Endothelial cell (in vitro differentiated cells): ENCODE results near the gene IFI44. TPM values are rescaled to one million over a fixed set of nuclear protein-coding genes. Genes with fewer than 3 reads are reported as not detected.

Experiments
- DNase-seq: peaks from one replicate; pipeline ENCODE4 v3.0.0; 2021; ENCODE audit warnings: low spot score
- H3K27ac Mint-ChIP-seq: one replicate; pipeline ENCODE4 v1.8.0; 2021; ENCODE audit warnings: mixed read lengths, inconsistent platforms; ENCODE audit not compliant: unreplicated experiment
- H3K27me3 Mint-ChIP-seq: one replicate; pipeline ENCODE4 v1.8.0; 2021; ENCODE audit warnings: mild to moderate bottlenecking, moderate library complexity, mixed read lengths, inconsistent platforms; ENCODE audit not compliant: unreplicated experiment
- H3K36me3 Mint-ChIP-seq: one replicate; pipeline ENCODE4 v1.8.0; 2021; ENCODE audit warnings: mild to moderate bottlenecking, low read depth, mixed read lengths, inconsistent platforms; ENCODE audit not compliant: unreplicated experiment
- H3K4me1 Mint-ChIP-seq: one replicate; pipeline ENCODE4 v1.8.0; 2021; ENCODE audit warnings: mild to moderate bottlenecking, mixed read lengths, inconsistent platforms; ENCODE audit not compliant: unreplicated experiment
- H3K4me3 Mint-ChIP-seq: one replicate; pipeline ENCODE4 v1.8.0; 2021; ENCODE audit warnings: mild to moderate bottlenecking, mixed read lengths, inconsistent platforms; ENCODE audit not compliant: unreplicated experiment
- H3K9me3 Mint-ChIP-seq: one replicate; pipeline ENCODE4 v1.8.0; 2021; ENCODE audit warnings: mixed read lengths, inconsistent platforms; ENCODE audit not compliant: unreplicated experiment
- CTCF ChIP-seq: fragments of 200-600 bp; sonication (generic); IDR thresholded peaks from one replicate; pipeline ENCODE4 v1.5.0; 2021; ENCODE audit warnings: antibody characterized with exemption; ENCODE audit not compliant: unreplicated experiment
- long read RNA-seq: library from polyadenylated mRNA; unstranded; transcript quantifications from one replicate; pipeline ENCODE4 v2.0.0, GENCODE V29; 2020; ENCODE audit not compliant: unreplicated experiment
- total RNA-seq: library from RNA; stranded (reverse); fragmentation: NEBNext Ultra II Directional; extraction: Animal tissue kit (Norgen Biotek cat#: 25700); gene quantifications from one replicate; pipeline ENCODE4 v1.2.1, GENCODE V29; 2021; ENCODE audit not compliant: unreplicated experiment

IFI44 gene
- 0.69 TPM for total RNA-seq
- long read RNA-seq: 0 reads

GRCh38 chr1:78649628-78650027 lies at the start of gene IFI44:
Gene IFI44, plus strand, starts transcription at chr1:78649831. Its CDS starts 365 bp downstream, at chr1:78650196.
- no peak for TF ChIP-seq CTCF
- Mint-ChIP-seq H3K27ac (no peak within 1 kb of the TSS), H3K27me3 (no peaks in the 10 kb centered on the region), H3K4me1 (peaks cover 3% of the 10 kb centered on the region), H3K4me3 (no peak within 1 kb of the TSS), H3K9me3 (peaks cover 7% of the 10 kb centered on the region), H3K36me3 (peaks cover 4% of the 10 kb centered on the region)
- no peak for DNase-seq

- Mint-ChIP-seq H3K27ac (no peak overlapping the region), H3K4me1 (no peaks in the 10 kb centered on the region), H3K36me3 (no peaks in the 10 kb centered on the region), H3K4me3 (no peak overlapping the region), H3K9me3 (no peaks in the 10 kb centered on the region), H3K27me3 (no peaks in the 10 kb centered on the region)
- no peak for DNase-seq
- no peak for TF ChIP-seq CTCF
Observed at GRCh38 chr1:78601068-78601467, 48.6 kb upstream of the IFI44 start.

DNA sequence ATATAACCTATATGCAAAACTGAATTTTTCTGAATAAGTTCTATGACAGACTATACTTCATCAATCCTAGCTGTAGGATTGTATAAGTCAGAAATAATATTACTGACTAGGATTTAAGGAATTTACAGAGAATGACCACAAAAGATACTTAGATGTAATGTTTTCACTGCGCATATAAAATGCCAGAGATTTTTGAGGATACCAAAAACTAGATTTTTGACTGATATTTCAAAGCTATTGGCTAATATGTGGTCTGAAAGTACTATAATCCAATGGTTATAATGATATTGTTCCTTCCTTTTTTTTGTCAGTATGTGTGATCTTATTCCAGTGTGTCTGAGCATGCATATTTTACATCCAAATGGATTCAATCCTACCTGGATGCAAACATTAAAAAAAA lies 46.4 kb upstream of the IFI44 start:
- H3K9me3 Mint-ChIP-seq: no peaks in the 10 kb centered on the region
- H3K4me3 Mint-ChIP-seq: no peak overlapping the region
- no peak overlapping the region for H3K27ac Mint-ChIP-seq
- H3K27me3 Mint-ChIP-seq: no peaks in the 10 kb centered on the region
- peaks cover under 1% of the 10 kb centered on the region for H3K4me1 Mint-ChIP-seq
- no peak for DNase-seq
- no peaks in the 10 kb centered on the region for H3K36me3 Mint-ChIP-seq
- no peak for TF ChIP-seq CTCF

DNA sequence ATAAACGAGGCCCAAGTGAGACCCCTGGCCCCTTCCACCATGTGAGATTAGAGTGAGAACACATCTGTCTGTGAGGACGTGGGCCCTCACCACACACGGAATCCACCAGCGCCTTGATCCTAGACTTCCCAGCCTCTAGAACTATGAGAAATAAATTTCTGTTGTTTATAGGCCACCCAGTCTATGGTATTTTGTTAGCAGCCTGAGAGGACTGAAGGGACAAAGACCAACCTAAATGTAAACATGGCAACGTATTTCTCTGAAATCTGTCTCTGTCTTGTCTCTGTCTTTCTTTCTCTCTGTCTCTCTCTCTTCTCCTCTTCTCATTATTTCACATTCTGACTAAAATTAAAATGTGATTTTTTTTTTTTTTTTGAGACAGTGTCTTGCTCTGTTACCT lies 45.0 kb upstream of the IFI44 start:
- Mint-ChIP-seq H3K4me3 (no peak overlapping the region), H3K27ac (no peak overlapping the region), H3K36me3 (no peaks in the 10 kb centered on the region), H3K4me1 (peaks cover 3% of the 10 kb centered on the region), H3K9me3 (no peaks in the 10 kb centered on the region), H3K27me3 (no peaks in the 10 kb centered on the region)
- no peak for TF ChIP-seq CTCF
- DNase-seq: no peak

DNA sequence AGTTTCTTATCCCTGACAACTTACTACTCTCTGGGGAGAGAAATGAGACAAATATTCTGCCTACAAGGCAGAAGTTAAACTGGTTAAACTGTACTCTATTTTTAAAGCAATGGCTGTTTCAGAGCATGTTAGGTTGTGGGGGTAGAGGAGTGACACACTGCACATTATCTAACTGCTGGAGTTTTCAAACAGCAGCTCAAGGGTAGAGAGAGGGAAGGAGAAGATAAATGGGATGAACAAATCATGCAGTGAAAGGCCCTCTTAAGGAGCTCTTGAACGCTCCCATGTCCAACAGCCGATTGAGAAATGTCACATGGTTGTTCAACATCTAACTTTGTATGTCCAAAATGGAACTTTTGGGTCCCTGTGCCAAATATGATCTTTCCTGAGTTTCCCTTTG lies 43.4 kb upstream of the IFI44 start:
- Mint-ChIP-seq H3K9me3 (no peaks in the 10 kb centered on the region), H3K27ac (no peak overlapping the region), H3K4me3 (no peak overlapping the region), H3K4me1 (peaks cover 3% of the 10 kb centered on the region), H3K27me3 (no peaks in the 10 kb centered on the region), H3K36me3 (no peaks in the 10 kb centered on the region)
- TF ChIP-seq CTCF: no peak
- DNase-seq: no peak
